Measurements from ENCODE around the gene TMEM141.
A peak's percentile ranks its signal among the peaks of the same experiment; 100 is the strongest.
"Not testable (repeated sequence)": the region's sequence is repeated elsewhere in the genome, so short reads cannot be mapped to it uniquely, and the experiment has no call there.

The TMEM141 gene

DNA sequence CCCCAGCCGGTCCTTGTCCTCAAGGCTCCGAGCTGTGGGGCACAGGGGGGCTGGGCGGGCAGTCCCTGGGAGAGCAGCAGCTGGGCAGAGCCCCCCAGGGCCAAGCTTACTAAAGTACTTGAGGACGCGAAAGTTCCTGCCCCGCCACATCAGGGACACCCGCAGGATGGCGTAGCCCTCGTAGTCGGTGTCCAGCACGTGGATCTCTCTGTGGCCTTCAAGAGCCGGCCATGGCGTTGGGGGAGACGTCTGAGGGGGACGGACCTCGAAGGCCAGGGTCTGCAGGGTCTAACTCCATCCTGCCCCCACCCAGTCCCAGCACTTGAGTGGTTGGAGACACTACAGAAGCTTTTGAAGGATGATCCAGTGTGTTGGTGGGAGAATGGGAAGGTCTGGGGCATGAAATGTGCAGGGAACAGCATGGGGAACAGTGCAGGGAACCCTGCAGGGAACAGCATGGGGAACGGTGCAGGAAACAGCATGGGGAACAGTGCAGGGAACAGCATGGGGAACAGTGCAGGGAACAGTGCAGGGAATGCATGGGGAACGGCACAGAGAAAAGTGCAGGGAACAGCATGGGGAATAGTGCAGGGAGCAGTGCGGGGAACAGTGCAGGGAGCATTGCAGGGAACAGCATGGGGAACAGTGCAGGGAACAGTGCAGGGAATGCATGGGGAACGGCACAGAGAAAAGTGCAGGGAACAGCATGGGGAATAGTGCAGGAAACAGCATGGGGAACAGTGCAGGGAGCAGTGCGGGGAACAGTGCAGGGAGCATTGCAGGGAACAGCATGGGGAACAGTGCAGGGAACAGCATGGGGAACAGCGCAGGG lies 35.6 kb upstream of the TMEM141 start:
- not testable (repeated sequence) for DNase-seq

DNA sequence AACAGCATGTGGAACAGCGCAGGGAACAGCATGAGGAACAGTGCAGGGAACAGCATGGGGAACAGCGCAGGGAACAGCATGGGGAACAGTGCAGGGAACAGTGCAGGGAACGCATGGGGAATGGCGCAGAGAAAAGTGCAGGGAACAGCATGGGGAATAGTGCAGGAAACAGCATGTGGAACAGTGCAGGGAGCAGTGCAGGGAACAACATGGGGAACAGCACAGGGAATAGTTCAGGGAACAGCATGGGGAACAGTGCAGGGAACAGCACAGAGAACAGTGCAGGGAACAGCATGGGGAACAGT lies 35.1 kb upstream of the TMEM141 start:
- DNase-seq = no peak

DNA sequence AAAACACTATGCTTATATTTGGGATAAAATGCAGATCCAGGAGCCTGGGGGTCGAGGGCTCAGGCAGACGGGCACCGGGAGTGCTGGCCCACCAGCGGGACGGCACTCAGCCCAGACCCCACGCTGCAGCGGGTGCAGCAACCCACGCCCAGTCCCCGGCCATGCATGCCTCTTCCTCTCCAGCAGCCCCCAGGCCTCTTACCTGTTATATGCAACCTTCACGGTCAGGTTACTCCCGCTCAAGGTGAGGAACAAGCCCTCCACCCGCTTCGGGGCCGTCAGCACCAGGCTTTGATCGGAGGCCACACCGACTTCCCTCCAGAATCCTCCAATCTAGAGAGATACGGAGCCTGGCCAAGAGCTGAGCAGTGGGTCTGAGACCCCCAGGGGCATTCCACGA lies 34.3 kb upstream of the TMEM141 start:
- DNase-seq = no peak

DNA sequence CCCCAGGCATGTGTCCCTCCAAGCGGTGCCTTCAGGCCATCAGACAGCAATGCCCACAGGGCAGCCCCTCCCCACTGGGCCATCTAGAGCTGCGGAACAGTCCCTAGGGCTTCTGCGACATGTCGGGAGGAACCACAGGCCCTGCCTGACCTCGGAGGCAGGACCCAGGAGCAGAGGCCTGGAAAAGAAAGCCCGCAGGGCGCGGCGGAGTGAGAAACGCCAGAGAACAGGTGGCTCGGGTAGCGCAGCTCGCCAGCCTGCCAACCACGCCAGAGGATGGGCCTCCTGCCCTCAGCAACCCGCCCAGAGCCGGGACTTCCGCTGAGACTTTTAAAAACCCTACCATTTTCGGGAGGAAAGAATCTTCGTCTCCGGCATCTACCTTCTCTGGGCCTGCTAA lies 33.8 kb upstream of the TMEM141 start:
- no peak for DNase-seq

DNA sequence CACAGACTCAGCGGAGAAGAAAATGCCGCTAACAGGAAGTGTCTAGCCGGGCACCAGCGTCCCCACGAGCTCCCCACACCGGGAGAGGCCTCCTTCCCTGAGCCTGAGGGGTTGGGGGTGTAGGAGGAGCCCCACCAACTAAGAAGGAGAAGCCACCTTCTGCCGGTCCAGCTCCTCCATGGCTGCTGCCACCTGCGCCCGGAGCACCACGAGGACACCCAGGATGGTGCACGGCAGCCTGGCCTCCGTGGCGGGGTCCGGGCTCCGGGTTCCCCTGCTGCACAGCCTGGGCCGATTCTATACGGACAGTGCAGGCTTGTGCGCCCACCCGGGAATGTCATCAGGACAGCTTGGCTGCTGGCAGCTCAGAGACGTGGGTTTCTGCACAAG lies 33.4 kb upstream of the TMEM141 start:
- DNase-seq = no peak

DNA sequence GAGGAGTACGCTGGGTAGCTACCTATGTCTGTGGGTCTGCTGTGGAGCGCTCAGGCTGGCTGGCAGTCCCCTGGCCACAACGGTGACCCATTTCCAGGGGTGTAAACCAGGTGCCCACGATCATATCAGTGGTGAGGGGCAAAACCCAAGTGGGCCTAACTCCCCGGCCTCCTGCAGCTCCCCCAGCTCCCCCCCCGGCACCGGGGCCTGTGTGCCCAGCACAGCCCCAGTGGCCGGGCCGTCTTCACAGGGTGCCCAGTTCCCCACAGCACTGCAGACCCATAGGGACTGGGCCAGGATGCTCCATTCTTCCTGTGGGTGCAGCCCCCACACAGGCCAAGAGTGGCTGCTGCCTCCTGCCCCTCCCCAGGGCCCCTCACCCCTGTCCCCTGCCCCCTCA lies 32.1 kb upstream of the TMEM141 start:
- DNase-seq = no peak

DNA sequence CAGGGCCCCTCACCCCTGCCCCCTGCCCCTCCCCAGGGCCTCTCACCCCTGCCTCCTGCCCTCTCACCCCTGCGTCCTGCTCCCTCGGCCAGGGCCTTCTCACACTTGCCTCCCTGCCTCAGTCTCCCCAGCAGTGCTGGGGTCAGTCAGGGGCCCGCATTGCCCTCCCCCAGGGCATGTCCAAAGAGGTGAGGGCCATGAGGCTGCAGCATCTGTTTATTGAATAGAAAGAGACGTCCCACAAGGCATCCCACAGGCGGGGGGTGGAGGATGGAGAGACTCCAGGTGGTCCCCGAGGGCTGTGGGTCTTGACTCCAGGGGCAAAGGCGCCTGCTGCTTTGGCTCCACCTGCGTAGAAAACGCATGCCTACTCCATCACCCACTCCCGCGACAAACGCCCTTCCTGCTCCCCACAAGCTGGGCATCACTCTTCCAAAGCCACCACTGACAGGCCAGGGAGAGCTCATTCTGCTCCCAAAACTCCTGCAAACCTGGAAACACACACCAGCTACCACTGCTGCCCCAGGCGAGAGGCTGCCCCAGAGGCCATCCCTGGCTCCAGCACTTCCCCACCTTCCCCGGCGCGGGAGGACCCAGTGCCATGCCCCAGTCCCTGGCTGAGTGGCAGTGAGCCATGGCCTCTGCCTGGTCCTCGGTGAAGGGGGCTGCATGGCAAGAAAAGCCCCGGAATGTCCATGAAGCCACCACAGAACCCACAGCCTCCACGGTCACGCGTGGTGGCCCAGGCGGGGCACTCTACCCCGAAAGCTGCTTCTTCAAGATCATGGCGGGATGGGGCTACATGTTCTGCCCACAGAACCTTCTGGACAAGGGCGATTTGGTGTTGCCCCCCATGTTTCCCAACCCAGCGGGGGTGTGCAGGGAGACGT lies 31.5 kb upstream of the TMEM141 start:
- no peak for DNase-seq

DNA sequence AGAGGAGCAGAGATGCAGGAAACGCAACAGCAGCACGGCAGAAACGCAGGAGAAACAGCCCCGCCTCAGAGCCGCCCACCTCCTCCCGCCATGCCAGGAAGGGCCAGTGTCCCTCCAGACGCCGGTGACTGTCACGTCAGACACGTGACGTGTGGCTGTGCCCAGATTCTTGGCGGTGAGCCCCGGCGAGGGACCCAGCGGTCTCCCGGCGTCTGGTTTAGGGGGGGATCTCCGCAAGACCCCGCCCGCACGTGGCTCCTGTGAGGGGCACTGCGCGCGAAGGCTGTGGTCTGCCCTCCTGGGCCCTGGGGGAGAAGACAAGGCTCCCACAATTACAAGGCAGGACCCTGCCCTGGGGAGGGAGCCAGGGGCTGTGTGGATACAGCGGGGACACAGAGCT lies 30.7 kb upstream of the TMEM141 start:
- no peak for DNase-seq

DNA sequence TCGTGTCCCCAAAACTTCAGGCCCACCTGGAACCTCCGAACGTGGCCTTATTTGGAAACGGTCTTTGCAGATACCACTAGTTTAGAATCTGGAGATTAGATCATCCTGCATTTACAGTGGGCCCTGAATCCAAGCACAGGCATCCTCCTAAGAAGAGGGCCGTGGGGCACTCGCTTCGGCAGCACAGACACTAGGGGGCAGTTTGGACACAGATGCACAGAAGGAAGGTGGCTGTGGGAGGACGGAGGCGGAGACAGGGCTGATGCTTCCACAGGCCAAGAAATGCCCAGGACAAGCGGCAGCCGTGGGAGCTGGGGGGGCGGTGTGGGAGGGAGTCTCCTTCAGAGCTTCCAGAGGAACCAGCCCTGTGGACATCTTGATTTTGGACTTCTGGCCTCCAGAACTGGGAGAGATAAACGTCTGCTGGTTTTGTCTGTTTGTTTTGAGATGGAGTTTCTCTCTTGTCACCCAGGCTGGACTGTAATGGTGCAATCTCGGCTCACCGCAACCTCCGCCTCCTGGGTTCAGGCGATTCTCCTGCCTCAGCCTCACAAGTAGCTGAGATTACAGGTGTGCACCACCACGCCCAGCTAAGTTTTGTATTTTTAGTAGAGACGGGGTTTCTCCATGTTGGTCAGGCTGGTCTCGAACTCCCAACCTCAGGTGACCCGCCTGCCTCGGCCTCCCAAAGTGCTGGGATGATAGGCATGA lies 30.2 kb upstream of the TMEM141 start:
- not testable (repeated sequence) for DNase-seq

DNA sequence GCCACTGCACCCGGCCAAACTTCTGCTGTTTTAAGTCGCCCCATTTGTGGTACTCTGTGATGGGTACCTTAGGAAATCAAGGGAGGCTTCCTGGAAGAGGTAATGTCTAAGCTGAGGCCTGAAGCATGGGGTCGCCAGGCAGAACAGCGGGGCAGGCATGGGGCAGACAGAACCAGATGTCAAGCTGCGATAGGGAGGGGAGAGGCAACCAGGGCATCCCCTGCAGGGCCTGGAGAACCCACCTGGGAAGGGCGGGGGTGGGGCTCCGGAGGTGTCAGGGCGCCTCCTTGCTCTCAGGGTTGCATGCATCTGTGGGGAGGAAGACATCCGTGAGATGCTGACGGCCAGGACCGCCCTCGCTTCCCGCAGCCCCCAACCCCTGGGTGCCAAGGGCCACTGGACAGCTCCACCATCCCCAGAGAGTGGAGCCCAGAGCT lies 29.6 kb upstream of the TMEM141 start:
- no peak for DNase-seq

DNA sequence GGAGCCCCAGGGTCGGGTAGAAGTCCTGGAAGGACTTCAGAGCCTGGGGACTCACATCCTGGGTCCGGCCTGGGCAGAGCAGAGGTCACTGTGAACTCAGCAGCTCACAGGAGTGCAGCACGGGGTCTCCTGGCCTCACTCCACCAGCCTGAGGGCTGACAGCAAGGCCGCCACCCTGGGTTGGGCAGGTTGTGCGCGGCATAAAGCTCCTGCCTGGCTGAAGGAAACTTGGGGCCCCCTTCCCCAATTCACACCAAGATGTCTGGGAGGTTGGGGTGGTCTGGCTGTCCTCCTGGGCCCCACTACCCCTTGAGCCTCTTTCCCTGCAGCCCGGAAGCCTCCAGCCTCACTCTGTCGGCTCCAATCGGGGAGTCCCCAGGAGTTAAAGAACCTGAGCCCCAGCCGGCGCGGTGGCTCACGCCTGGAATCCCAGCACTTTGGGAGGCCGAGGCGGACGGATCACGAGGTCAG lies 28.9 kb upstream of the TMEM141 start:
- DNase-seq = no peak

DNA sequence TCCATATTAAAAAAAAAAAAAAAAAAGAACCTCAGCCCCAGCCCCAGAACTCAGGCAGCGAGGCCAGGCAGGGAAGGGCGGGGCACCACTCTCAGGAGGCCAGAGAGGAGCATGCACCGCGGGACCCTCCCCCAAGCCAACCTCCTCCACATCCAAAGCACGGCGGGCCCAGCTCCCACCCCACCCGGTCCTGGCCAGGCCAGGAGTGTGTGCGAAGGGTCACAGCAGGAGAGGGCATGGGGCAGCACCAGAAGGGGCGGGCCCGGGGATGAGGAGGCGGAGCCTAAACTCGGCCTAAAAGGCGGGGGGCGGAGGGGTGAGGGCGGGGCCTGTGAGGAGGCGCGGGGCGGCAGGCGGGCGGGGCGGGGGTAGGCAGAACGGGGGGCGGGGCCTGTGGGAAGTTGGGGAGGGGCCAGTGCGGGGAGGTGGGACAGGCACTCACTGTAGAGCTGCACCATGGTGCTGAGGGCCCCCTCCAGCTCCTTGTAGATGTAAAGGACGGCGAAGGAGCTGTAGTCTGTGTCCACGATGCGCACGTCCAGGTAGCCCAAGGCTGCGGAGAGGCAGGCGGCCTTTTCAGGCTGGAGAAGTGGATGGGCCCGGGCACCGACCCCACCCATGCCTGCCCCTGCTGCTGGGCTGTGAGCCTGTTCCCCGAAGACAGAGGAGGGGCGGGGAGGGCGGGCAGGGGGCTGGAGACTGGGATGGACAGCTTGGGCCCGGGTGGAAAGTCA lies 28.1 kb upstream of the TMEM141 start:
- DNase-seq = peak in 1 of 4 experiments; percentile 15

DNA sequence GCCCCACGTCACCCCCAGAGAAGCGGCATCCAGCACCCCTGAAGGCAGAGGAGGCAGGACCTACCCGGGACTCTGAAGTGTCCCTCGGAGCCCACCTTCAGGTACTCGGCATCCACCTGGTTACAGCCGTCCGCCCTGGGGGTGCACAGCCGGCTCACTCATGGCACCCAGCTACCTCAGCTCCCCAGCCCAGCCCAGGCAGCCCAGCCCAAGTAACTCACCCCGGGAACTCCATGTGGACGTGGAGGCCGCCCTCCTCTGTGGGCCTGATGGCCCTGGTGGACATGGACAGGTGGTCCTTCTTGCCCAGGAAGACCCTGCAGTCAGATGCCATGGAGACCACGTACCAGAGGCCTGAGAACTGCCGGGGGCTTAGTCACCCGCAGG lies 27.5 kb upstream of the TMEM141 start:
- DNase-seq = no peak

DNA sequence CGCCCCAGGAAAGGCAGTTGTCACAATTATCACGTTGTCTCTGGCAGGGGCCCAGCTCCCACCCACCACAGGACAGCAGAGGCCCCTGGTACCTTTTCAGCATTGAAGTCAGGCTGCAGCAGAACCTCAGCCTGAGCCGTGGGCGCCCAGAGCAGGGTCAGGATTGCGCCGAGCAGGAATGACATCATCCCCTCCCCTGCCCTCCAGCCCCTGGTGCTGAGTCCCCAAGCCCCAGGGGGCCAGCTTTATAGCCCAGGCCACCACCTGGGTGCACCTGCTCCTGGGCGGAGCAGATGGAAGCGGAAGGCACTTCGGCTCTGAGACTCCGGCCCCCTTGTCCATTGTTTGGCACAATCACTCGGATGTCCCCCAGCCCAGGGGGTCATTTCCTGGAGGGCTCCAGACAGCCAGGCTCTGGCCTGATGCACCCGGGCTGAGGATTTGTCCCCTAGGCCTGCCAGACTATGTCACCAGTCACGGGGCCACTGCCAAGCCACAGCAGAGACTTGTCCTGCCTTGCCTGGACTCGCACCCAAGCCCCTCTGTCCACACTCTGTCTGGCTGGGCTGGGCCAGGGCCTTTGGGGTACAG lies 26.7 kb upstream of the TMEM141 start, which contains the start of gene LCN15:
Gene LCN15 (minus strand): TSS at position 218 of the 591 bp plus-strand sequence. CDS start 30 bp downstream, at position 188.
- no peak for DNase-seq

DNA sequence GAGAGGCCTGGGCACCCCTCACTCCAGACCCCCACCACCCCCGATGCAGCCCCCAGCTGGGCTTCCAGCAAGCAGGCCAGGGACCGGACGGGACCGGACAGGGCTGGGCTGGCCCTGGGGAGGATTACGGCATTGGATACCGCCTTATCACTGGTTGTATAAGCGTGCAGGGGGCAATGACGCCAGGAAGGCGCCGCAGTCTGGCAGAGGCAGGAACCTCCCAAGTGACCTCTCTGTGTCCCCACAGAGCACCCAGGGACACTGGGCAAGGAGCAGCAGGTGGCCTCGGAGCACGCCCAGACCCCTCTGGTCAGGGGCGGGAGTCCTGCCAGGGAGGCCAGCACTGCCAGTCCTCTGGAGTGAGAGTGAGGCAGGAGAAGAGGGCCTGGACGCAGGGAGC lies 26.1 kb upstream of the TMEM141 start:
- no peak for DNase-seq

DNA sequence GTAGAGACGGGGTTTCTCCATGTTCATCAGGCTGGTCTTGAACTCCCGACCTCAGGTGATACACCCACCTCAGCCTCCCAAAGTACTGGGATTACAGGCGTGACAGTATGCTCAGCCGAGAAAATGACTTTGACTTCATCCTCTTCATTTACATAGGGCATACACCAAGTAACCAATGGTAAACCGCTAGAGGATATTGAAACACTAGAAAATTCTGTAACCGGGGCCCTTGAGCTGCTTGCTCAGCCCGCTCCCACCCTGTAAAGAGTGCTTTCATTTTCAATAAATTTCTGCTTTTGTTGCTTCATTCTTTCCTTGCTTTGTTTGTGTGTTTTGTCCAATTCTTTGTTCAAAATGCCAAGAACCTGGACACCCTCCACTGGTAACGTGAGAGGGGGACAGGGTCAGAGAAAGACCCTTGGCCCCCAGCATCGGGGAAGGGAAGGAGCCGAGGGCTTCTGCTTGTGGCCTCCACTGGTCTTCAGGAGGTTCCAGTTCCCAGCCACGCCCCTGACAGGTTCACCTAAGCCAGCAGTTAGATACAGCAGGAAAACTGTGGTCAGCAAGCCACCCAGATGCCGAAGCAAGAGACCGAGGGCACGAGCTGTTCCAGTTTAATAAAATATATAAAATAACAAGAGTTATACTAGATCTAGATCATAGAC lies 25.3 kb upstream of the TMEM141 start:
- not testable (repeated sequence) for DNase-seq

DNA sequence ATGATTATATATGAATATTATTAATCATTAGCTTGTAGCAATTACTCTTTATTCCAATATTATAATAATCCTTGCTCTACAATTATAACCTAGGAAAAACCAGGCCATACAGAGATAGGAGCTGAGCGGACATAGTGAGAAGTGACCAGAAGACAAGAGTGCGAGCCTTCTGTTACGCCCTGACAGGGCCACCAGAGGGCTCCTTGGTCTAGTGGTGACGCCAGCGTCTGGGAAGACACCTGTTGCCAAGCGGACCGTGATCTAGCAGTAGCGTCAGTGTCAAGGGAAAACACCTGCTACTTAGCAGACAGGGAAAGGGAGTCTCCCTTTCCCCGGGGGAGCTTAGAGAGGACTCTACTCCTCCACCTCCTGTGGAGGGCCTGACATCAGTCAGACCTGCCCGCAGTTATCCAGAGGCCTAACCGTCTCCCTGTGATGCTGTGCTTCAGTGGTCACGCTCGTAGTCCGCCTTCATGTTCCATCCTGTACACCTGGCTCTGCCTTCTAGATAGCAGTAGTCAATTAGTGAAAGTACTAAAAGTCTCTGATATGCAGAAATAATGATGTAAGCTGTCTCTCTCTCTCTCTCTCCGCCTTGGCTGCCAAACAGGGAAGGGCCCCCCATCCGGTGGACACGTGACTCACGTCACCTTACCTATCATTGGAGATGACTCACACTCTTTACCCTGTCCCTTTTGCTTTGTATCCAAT lies 24.6 kb upstream of the TMEM141 start:
- DNase-seq = peak in 3 of 4 experiments; percentile 31 to 40 (median 35)

DNA sequence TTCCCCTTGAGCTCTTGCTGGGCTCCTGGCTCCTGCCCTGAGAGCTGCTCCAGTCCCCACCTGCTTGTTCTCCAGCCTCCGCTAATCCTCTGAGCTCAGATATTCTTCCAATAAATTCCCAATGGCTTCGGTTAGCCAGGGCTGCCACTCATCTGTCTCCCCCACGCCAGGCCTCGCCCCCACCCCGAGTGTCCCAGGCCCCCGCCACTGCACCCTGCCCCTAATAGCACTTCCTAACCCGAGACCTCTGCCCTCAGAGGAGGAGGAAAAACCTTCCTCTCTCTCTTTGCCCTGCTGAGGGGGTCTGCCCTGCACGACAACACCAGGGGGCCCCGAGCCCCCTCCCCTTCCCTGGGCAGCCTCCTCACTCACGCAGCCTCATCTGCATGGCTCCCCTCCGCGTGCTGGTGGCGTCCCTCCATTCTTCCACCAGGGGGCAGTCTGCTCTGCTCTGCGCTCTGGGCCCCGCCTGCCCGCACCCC lies 21.4 kb upstream of the TMEM141 start:
- DNase-seq = peak in 2 of 4 experiments; percentile 14 to 30

DNA sequence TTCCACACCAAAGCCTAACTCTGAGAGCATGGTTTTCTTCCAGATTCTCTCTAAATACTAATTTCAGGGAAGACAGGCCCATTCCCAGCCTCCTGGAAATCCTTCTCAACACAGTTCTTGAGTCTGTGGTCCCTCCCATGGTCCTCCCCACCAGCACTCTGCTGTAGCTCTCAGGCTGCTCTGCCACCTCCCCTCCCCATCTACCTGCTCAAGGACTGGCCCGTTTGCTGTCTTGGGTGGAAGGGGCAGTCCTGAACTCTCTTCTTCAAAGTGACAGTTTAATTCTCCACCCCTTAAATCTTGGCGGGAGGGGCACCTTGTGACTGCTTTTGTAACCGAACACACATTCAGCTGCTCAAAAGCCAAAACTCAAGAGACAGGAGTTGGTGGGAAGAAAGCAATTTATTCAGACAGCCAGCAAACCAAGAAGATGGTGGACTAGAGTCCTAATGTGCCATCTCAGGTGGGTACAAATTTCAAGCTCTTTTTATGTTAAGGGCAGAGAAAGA lies 19.2 kb upstream of the TMEM141 start:
- no peak for DNase-seq

DNA sequence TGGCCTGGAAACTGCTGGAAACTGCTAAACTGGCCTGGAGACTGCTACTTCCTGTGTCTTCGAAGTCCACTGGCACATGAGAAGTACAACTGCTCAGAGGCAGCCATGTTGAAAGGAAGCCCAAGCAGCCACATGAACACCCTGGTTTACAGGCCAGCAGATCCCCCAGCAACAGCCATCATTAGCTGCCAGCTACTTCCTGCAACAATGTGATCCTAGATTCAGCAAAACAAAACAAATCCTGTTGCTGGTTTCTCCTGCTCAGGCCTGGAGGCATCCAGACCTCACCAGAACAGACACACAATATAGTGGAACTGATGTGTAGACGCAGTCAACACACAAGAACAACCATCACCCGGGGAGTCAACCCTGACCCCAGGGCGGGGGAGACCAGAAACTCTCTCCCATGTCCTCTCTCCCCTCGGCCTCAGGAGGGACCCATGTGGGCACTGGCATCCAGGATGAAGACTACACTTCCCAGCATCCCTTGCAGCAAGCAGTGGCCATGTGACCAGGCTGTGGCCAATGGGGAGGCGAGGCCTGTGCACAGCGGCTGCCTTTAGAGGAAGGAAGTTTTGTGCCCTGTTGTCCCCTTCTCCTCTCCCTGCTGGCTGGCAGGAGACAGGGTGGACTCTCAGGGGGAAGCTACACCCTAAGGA lies 17.6 kb upstream of the TMEM141 start:
- DNase-seq = no peak
